Endothelial cell of umbilical vein (primary cell): ENCODE results near the gene GRID1. TPM values are rescaled to one million over a fixed set of nuclear protein-coding genes. Genes with fewer than 3 reads are reported as not detected.

Experiments
- BruUV-seq: library from RNA; stranded (reverse); fragments of 400-500 nt; replicated peaks from 2 replicates; lab custom pipeline; 2021; lab: Mats Ljungman, UMichigan
- CTCF ChIA-PET: fragments of 300-600, 350-600 bp; sonication (Branson Sonifier 250); formaldehyde crosslinking; loops from one replicate; lab custom pipeline; 2021; ENCODE audit warnings: antibody characterized with exemption, inconsistent platforms; lab: Charles Lee
- POLR2A ChIA-PET: fragments of 300-600, 350-600 bp; sonication (Branson Sonifier 250); formaldehyde crosslinking; loops from one replicate; lab custom pipeline; 2021; ENCODE audit warnings: antibody characterized with exemption, inconsistent platforms; lab: Charles Lee
- DNase-seq: peaks from one replicate; pipeline ENCODE4 v3.0.0-alpha.2; 2011; ENCODE audit warnings: low read depth, low spot score
- FAIRE-seq: peaks from 2 replicates; lab custom pipeline; 2011; peaks lifted over from hg19 to GRCh38; lab: Jason Lieb, UNC
- H2AFZ ChIP-seq: 2 replicates; pipeline ENCODE4 v1.6.0; 2012; ENCODE audit warnings: low read depth, low read length, control low read depth, inconsistent platforms
- H3K27ac ChIP-seq: 2 replicates; pipeline ENCODE4 v1.5.1; 2011; ENCODE audit warnings: low read depth, mild to moderate bottlenecking, control low read depth, low read length, moderate library complexity; ENCODE audit not compliant: insufficient read depth
- H3K27me3 ChIP-seq, 2 experiments: 2 replicates each; pipeline versions ENCODE4 v1.6.0 to v1.6.1; 2011; ENCODE audit warnings: low read length in 2 of 2, mixed read lengths in 1 of 2; ENCODE audit not compliant: control insufficient read depth in 2 of 2, insufficient read depth in 2 of 2
- H3K36me3 ChIP-seq, 2 experiments: 2 replicates in 1 of 2; 3 replicates in 1 of 2; pipeline ENCODE4 v1.5.1; 2011; ENCODE audit warnings: low read length in 2 of 2, mild to moderate bottlenecking in 1 of 2, moderate library complexity in 1 of 2; ENCODE audit not compliant: control insufficient read depth in 2 of 2, insufficient read depth in 2 of 2; ENCODE audit errors: extremely low read depth in 1 of 2
- H3K4me1 ChIP-seq: 3 replicates; pipeline ENCODE4 v1.5.1; 2011; ENCODE audit warnings: mild to moderate bottlenecking, low read length; ENCODE audit not compliant: control insufficient read depth, insufficient read depth; ENCODE audit errors: extremely low read depth
- H3K4me2 ChIP-seq: 2 replicates; pipeline ENCODE4 v1.6.1; 2011; ENCODE audit warnings: low read length, control low read depth, mixed read lengths; ENCODE audit not compliant: insufficient read depth
- H3K4me3 ChIP-seq, 3 experiments: fragments of 200-600 bp in 1 of 3; sonication (generic), shearing (Covaris generic) in 1 of 3; replicated peaks in 1 of 3; 2 replicates each; pipeline ENCODE4 v1.5.1; 2011 to 2016; ENCODE audit warnings: control low read depth in 3 of 3, low read length in 3 of 3, mild to moderate bottlenecking in 2 of 3, inconsistent platforms in 1 of 3, low read depth in 1 of 3, moderate library complexity in 1 of 3; ENCODE audit not compliant: insufficient read depth in 1 of 3
- H3K79me2 ChIP-seq: 2 replicates; pipeline ENCODE4 v1.6.0; 2012; ENCODE audit warnings: low read length, inconsistent platforms; ENCODE audit not compliant: control insufficient read depth, insufficient read depth
- H3K9ac ChIP-seq: replicated peaks from 2 replicates; pipeline ENCODE3; 2011; ENCODE audit warnings: low read length, control low read depth; ENCODE audit not compliant: insufficient read depth; ENCODE audit errors: extremely low read depth
- H3K9me1 ChIP-seq: replicated peaks from 3 replicates; pipeline ENCODE4 v1.6.0; 2011; ENCODE audit warnings: mild to moderate bottlenecking, low read length; ENCODE audit not compliant: control insufficient read depth, insufficient read depth; ENCODE audit errors: extremely low read depth
- H3K9me3 ChIP-seq: replicated peaks from 2 replicates; pipeline ENCODE4 v1.5.1; 2012; ENCODE audit warnings: low read length, inconsistent platforms; ENCODE audit not compliant: control insufficient read depth, insufficient read depth
- H4K20me1 ChIP-seq: replicated peaks from 2 replicates; pipeline ENCODE3; 2011; ENCODE audit warnings: mild to moderate bottlenecking, low read length; ENCODE audit not compliant: control insufficient read depth, insufficient read depth; ENCODE audit errors: extremely low read depth
- CTCF ChIP-seq, 2 donors: IDR thresholded peaks; 1 replicate in 1 of 2; 2 replicates in 1 of 2; pipeline ENCODE4 v1.5.1; 2011; ENCODE audit warnings: low read length in 2 of 2, mild to moderate bottlenecking in 2 of 2, moderate library complexity in 2 of 2, control low read depth in 1 of 2, inconsistent platforms in 1 of 2, low read depth in 1 of 2; ENCODE audit not compliant: insufficient read depth in 1 of 2; ENCODE audit errors: extremely low read depth in 1 of 2
- EZH2 ChIP-seq: IDR thresholded peaks from 2 replicates; pipeline ENCODE4 v1.6.1; 2012; ENCODE audit warnings: borderline replicate concordance, low read depth, mild to moderate bottlenecking, moderate library complexity, low read length, inconsistent platforms; ENCODE audit not compliant: severe bottlenecking
- FOS ChIP-seq: IDR thresholded peaks from 2 replicates; pipeline ENCODE4 v1.6.1; 2011; ENCODE audit warnings: mild to moderate bottlenecking, low read length, moderate library complexity, borderline replicate concordance; ENCODE audit not compliant: insufficient read depth
- GATA2 ChIP-seq: IDR thresholded peaks from 2 replicates; pipeline ENCODE4 v1.7.0; 2011; ENCODE audit warnings: low read depth, mild to moderate bottlenecking, moderate library complexity, mixed read lengths, low read length; ENCODE audit not compliant: insufficient read length, insufficient read depth
- JUN ChIP-seq: IDR thresholded peaks from 2 replicates; pipeline ENCODE4 v1.6.1; 2011; ENCODE audit warnings: borderline replicate concordance, low read depth; ENCODE audit not compliant: insufficient read length, insufficient read depth
- MAX ChIP-seq: IDR thresholded peaks from 2 replicates; pipeline ENCODE4 v1.6.1; 2011; ENCODE audit not compliant: insufficient read depth, insufficient read length
- MYC ChIP-seq: IDR thresholded peaks from one replicate; pipeline ENCODE4 v1.6.1; 2011; ENCODE audit warnings: mild to moderate bottlenecking, low read depth, low read length
- POLR2A ChIP-seq: IDR thresholded peaks from 2 replicates; pipeline ENCODE4 v1.6.1; 2012; ENCODE audit warnings: low read depth, mild to moderate bottlenecking, control low read depth, low read length
- POLR2AphosphoS5 ChIP-seq: IDR thresholded peaks from 2 replicates; pipeline ENCODE4 v1.6.1; 2012; ENCODE audit warnings: low read depth, mild to moderate bottlenecking, control low read depth, low read length, moderate library complexity; ENCODE audit not compliant: insufficient read depth
- dilution Hi-C: fragments of 300-500 bp; cut with MboI; formaldehyde crosslinking; loops from one replicate; pipeline ENCODE4 v1.15.0; 2019; ENCODE audit warnings: low sequenced_read_pairs; ENCODE audit not compliant: extremely low pct_ligation_motif_present
- intact Hi-C: fragments of 100-400 bp; cut with micrococcal nuclease; formaldehyde crosslinking; loops from one replicate; pipeline ENCODE4 v1.10.0; 2022
- polyA plus RNA-seq, 4 experiments: library from polyadenylated mRNA; depleted of rRNA in 3 of 4; stranded (reverse) in 3 of 4; unstranded in 1 of 4; fragments of >200 nt; gene quantifications; 2 replicates each; pipeline versions ENCODE4 v1.2.1 to v1.2.3, GENCODE V29; 2011 to 2012; ENCODE audit warnings: missing spikeins in 1 of 4
- total RNA-seq: library from RNA; stranded (reverse); gene quantifications from 2 replicates; pipeline ENCODE4 v1.2.3, GENCODE V29; 2021

GRID1 gene
- total and polyA plus RNA-seq, 2 donors (not counting 3 experiments of a cell fraction or from before 2014, with no cell fraction given), result not detected

GRCh38 chr10:86190291-86190690 is 176.3 kb downstream of the GRID1 start:
- no peak overlapping the region for H3K9ac ChIP-seq
- H3K79me2 ChIP-seq, result no peaks in the 10 kb centered on the region
- H3K4me1 ChIP-seq, result no peaks in the 10 kb centered on the region
- H3K4me3 ChIP-seq, result no peak overlapping the region
- no peaks in the 10 kb centered on the region for H4K20me1 ChIP-seq
- CTCF ChIA-PET, result no interaction called here
- H3K27ac ChIP-seq, result no peak overlapping the region
- TF ChIP-seq CTCF (IDR thresholded peaks at IDR 0.05; ENCODE audit: extremely low read depth in 1 of 2, insufficient read depth in 1 of 2, low read depth in 1 of 2, low read length in 2 of 2), result no peak
- TF ChIP-seq JUN, result no peak
- TF ChIP-seq EZH2, result no peak
- no peak for TF ChIP-seq MAX
- no peak for TF ChIP-seq FOS
- TF ChIP-seq POLR2A, result no peak
- no peak for TF ChIP-seq POLR2AphosphoS5
- TF ChIP-seq MYC, result no peak
- TF ChIP-seq GATA2, result no peak
- no peaks in the 10 kb centered on the region for H3K27me3 ChIP-seq
- DNase-seq (no peak), FAIRE-seq (no peak)
- intact Hi-C loops, result no loop called here
- no TSS peak for BruUV-seq
- POLR2A ChIA-PET, result no interaction called here
- no peaks in the 10 kb centered on the region for H3K9me3 ChIP-seq
- no peak overlapping the region for H2AFZ ChIP-seq
- H3K36me3 ChIP-seq, result no peaks in the 10 kb centered on the region
- dilution Hi-C loops, result no loop called here
- no peak overlapping the region for H3K4me2 ChIP-seq
- no peaks in the 10 kb centered on the region for H3K9me1 ChIP-seq
